Vagina (tissue), 2 donors: Measurements from ENCODE around the gene WDR89.

ENCODE experiments used
- CTCF ChIP-seq, 3 experiments: fragments of 450-650 bp in 2 of 3; fragments of 200-600 bp in 1 of 3; sonication (generic) in 1 of 3; IDR thresholded peaks; one replicate each; pipeline ENCODE4 v1.5.1; 2017 to 2019; ENCODE audit warnings: antibody characterized with exemption in 3 of 3, mild to moderate bottlenecking in 2 of 3, moderate library complexity in 2 of 3
- POLR2AphosphoS5 ChIP-seq, 2 donors: sonication (generic); formaldehyde crosslinking; IDR thresholded peaks; one replicate each; pipeline ENCODE4 v1.9.0; 2017; ENCODE audit warnings: antibody characterized with exemption in 2 of 2, mild to moderate bottlenecking in 2 of 2, low read depth in 1 of 2; ENCODE audit not compliant: insufficient read depth in 1 of 2

GRCh38 chr14:63551332-63551731 is 90.3 kb downstream of the WDR89 start:
- TF ChIP-seq POLR2AphosphoS5 (IDR thresholded peaks at IDR 0.05; ENCODE audit: insufficient read depth in 1 of 2, low read depth in 1 of 2) (no peak), CTCF (IDR thresholded peaks at IDR 0.05) (no peak)
